RWPE2 (cell line): ENCODE measurements around the gene MYOCD.

Experiments
- ATAC-seq: fragments of 200-7000 bp; cut with Tn5 transposase; 3 replicates; pipeline ENCODE4 v1.9.1; 2021; ENCODE audit warnings: low read depth
- DNase-seq: peaks from one replicate; pipeline ENCODE4 v3.0.0-alpha.2; 2020; ENCODE audit warnings: low spot score
- H3K27ac ChIP-seq: fragments of 450-650 bp; 2 replicates; pipeline ENCODE4 v1.5.1; 2017; ENCODE audit warnings: mild to moderate bottlenecking; ENCODE audit not compliant: poor library complexity, severe bottlenecking
- H3K27me3 ChIP-seq: fragments of 250-450 bp; sonication (Bioruptor Pico); 2 replicates; pipeline ENCODE4 v1.5.1; 2021; ENCODE audit warnings: mild to moderate bottlenecking, moderate library complexity; ENCODE audit not compliant: insufficient read depth, poor library complexity, severe bottlenecking
- H3K36me3 ChIP-seq: fragments of 250-450 bp; sonication (Bioruptor Pico); 2 replicates; pipeline ENCODE4 v1.5.1; 2020; ENCODE audit warnings: low read depth, mild to moderate bottlenecking, moderate library complexity
- H3K4me1 ChIP-seq: fragments of 250-450 bp; sonication (Bioruptor Pico); 2 replicates; pipeline ENCODE4 v1.5.1; 2021; ENCODE audit warnings: mild to moderate bottlenecking, moderate library complexity; ENCODE audit not compliant: insufficient read depth, poor library complexity, severe bottlenecking
- H3K4me3 ChIP-seq: fragments of 250-450 bp; sonication (Bioruptor Pico); 2 replicates; pipeline ENCODE4 v1.5.1; 2021; ENCODE audit warnings: mild to moderate bottlenecking, moderate library complexity; ENCODE audit not compliant: severe bottlenecking
- H3K9me3 ChIP-seq: fragments of 250-450 bp; sonication (Bioruptor Pico); 2 replicates; pipeline ENCODE4 v1.5.1; 2021; ENCODE audit warnings: mild to moderate bottlenecking, moderate library complexity; ENCODE audit not compliant: severe bottlenecking
- TF ChIP-seq, protein P1 (sequence below): fragments of 450-650 bp; IDR thresholded peaks from one replicate; pipeline ENCODE4 v1.5.1; 2017; ENCODE audit warnings: mild to moderate bottlenecking, moderate library complexity; ENCODE audit not compliant: poor library complexity, severe bottlenecking

MYOCD gene

GRCh38 chr17:12745486-12745885 lies 79.8 kb downstream of the MYOCD start:
- no peaks in the 10 kb centered on the region for H3K4me1 ChIP-seq
- ATAC-seq (no peak), DNase-seq (no peak)
- H3K4me3 ChIP-seq: no peak overlapping the region
- no peaks in the 10 kb centered on the region for H3K9me3 ChIP-seq
- H3K36me3 ChIP-seq: no peaks in the 10 kb centered on the region
- TF ChIP-seq, protein P1, sequence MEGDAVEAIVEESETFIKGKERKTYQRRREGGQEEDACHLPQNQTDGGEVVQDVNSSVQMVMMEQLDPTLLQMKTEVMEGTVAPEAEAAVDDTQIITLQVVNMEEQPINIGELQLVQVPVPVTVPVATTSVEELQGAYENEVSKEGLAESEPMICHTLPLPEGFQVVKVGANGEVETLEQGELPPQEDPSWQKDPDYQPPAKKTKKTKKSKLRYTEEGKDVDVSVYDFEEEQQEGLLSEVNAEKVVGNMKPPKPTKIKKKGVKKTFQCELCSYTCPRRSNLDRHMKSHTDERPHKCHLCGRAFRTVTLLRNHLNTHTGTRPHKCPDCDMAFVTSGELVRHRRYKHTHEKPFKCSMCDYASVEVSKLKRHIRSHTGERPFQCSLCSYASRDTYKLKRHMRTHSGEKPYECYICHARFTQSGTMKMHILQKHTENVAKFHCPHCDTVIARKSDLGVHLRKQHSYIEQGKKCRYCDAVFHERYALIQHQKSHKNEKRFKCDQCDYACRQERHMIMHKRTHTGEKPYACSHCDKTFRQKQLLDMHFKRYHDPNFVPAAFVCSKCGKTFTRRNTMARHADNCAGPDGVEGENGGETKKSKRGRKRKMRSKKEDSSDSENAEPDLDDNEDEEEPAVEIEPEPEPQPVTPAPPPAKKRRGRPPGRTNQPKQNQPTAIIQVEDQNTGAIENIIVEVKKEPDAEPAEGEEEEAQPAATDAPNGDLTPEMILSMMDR: no peak
- no peaks in the 10 kb centered on the region for H3K27me3 ChIP-seq
- no peak overlapping the region for H3K27ac ChIP-seq

DNA sequence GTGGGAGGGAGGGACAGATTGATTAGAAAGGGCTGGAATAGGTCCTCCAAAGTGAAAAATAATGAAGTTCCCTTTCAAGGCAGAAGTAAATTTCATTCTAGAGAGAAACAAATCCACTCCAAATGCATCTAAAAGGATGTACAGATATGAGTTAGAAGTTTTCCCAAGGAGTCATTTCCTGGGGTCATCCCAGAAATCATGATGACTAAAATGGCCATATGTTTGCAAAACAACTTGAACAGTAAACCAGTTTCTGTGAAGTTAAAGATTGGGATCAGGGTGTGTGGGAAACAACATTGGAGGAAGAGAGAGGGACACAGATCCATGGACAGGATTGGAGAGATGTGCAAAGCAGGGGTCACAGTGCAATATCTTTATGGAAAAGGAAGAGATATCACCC lies 91.1 kb downstream of the MYOCD start:
- H3K9me3 ChIP-seq: peaks cover 2% of the 10 kb centered on the region
- TF ChIP-seq, protein P1: no peak
- H3K4me1 ChIP-seq: no peaks in the 10 kb centered on the region
- DNase-seq (no peak), ATAC-seq (peak; percentile 33; the same call in 1 of the 3 replicates)
- no peaks in the 10 kb centered on the region for H3K36me3 ChIP-seq
- H3K27ac ChIP-seq: no peak overlapping the region
- no peak overlapping the region for H3K4me3 ChIP-seq
- H3K27me3 ChIP-seq: no peaks in the 10 kb centered on the region

DNA sequence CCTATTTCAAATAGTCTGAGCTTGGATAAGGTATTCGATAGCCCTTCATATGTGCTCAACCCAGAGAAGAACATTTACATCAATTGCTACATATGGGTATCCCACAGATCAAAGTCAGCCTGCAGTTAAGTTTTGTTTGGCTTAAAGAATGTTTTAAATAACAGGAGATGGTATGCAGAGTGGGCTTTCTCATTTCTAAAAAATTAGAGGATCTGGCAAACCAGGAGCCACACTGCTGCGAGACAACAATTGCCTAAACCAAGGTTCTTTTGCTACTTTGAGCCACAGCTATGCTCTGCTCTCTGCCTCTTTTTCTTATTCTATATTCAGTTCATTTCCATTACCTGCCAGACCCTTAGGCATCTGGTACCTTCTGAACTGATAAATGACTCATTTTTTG lies 93.4 kb downstream of the MYOCD start:
- Histone ChIP-seq H3K4me3 (no peak overlapping the region), H3K4me1 (no peaks in the 10 kb centered on the region), H3K9me3 (peaks cover 2% of the 10 kb centered on the region), H3K27me3 (no peaks in the 10 kb centered on the region), H3K27ac (no peak overlapping the region), H3K36me3 (no peaks in the 10 kb centered on the region)
- DNase-seq (no peak), ATAC-seq (no peak)
- TF ChIP-seq, protein P1: no peak

- no peak overlapping the region for H3K27ac ChIP-seq
- ATAC-seq (peak; percentile 94), DNase-seq (no peak)
- no peaks in the 10 kb centered on the region for H3K36me3 ChIP-seq
- TF ChIP-seq, protein P1: no peak
- no peaks in the 10 kb centered on the region for H3K27me3 ChIP-seq
- peaks cover 2% of the 10 kb centered on the region for H3K9me3 ChIP-seq
- no peaks in the 10 kb centered on the region for H3K4me1 ChIP-seq
- H3K4me3 ChIP-seq: no peak overlapping the region
These were observed 99.9 kb downstream of the MYOCD start for GRCh38 chr17:12765548-12765947.

- no peak overlapping the region for H3K4me3 ChIP-seq
- DNase-seq: no peak
- H3K27me3 ChIP-seq: peaks cover 12% of the 10 kb centered on the region
- no peaks in the 10 kb centered on the region for H3K4me1 ChIP-seq
- TF ChIP-seq, protein P1: no peak
- H3K27ac ChIP-seq: no peak overlapping the region
- no peaks in the 10 kb centered on the region for H3K9me3 ChIP-seq
- ATAC-seq: no peak
- H3K36me3 ChIP-seq: no peaks in the 10 kb centered on the region
These were observed 102.6 kb downstream of the MYOCD start for GRCh38 chr17:12768255-12768654.
